ENCODE measurements around the gene CLEC12A. TPM values are rescaled to one million over a fixed set of nuclear protein-coding genes. Genes with fewer than 3 reads are reported as not detected.

CLEC12A gene
- total RNA-seq, 1 experiment from 2014 or later = not detected

DNA sequence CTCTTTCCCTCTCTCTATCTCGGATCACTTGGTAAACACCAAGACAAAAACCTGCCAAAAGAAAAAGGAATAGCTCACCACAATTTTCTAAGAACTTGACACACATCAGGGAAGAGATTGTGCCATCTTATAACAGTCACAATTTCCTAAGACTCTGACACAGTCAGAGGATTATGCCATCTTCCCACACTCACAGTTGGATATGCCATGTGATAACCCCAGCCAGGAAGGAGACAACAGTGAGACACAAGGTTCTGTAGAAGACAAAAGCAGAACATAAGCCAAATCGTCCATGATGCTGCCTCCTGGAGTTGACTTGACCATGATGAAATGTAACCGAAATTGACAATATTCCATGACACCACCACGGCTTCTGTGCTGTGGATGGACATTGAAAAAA lies 56.5 kb downstream of the CLEC12A start:
- no peak overlapping the region for H3K4me3 ChIP-seq (replicated peaks in 1 of 2; ENCODE audit: low read depth in 1 of 2, low read length in 2 of 2)
- no TSS peak for BruUV-seq (replicated peaks)
- no peaks in the 10 kb centered on the region for H3K36me3 ChIP-seq (ENCODE audit: control insufficient read depth in 1 of 2, insufficient read depth in 2 of 2, low read length in 2 of 2)
- no peaks in the 10 kb centered on the region for H3K79me2 ChIP-seq (ENCODE audit: insufficient read depth, low read length)
- ChIA-PET RAD21 (ENCODE audit: low non-redundant PET in 1 of 2, low total read pairs in 2 of 2, uncharacterized antibody in 2 of 2, unreplicated experiment in 2 of 2) (no interaction called here), CTCF (no interaction called here), POLR2A (interaction anchor here (0.7 kb wide), 1 partner anchor 11 kb away, joined by 3 read pairs; no protein-coding TSS in a partner anchor)
- H3K9me3 ChIP-seq (ENCODE audit: control insufficient read depth in 1 of 2, insufficient read depth in 1 of 2, low read depth in 1 of 2, low read length in 2 of 2) = no peaks in the 10 kb centered on the region
- H3K27me3 ChIP-seq (ENCODE audit: insufficient read depth, low read length) = peaks cover 11% of the 10 kb centered on the region
- no peak for DNase-seq (ENCODE audit: low read depth, low spot score)
- no peak overlapping the region for H2AFZ ChIP-seq (ENCODE audit: low read depth, low read length, poor library complexity, severe bottlenecking)
- TF ChIP-seq EGR1 (IDR thresholded peaks at IDR 0.05; ENCODE audit: low read depth) (no peak), CEBPB (IDR thresholded peaks at IDR 0.05; ENCODE audit: low read depth) (no peak), FOSL1 (IDR thresholded peaks at IDR 0.05; ENCODE audit: low read depth) (no peak), EZH2 (IDR thresholded peaks at IDR 0.05) (no peak), SRF (IDR thresholded peaks at IDR 0.05; ENCODE audit: low read depth) (no peak), RAD21 (IDR thresholded peaks at IDR 0.05; ENCODE audit: low read depth) (no peak), ZFX (IDR thresholded peaks at IDR 0.05) (no peak), SP1 (IDR thresholded peaks at IDR 0.05; ENCODE audit: low read depth) (no peak), TCF7L2 (IDR thresholded peaks at IDR 0.05; ENCODE audit: borderline replicate concordance, extremely low read depth, insufficient read depth, insufficient read length) (no peak), POLR2A (IDR thresholded peaks at IDR 0.05; ENCODE audit: borderline replicate concordance, extremely low read depth, insufficient read depth, insufficient read length) (no peak), EZH2phosphoT487 (IDR thresholded peaks at IDR 0.05; ENCODE audit: borderline replicate concordance) (no peak), SIN3A (IDR thresholded peaks at IDR 0.05; ENCODE audit: low read depth) (no peak), POLR2AphosphoS5 (IDR thresholded peaks at IDR 0.05; ENCODE audit: low read depth, low read length) (no peak), ELF1 (IDR thresholded peaks at IDR 0.05; ENCODE audit: borderline replicate concordance, low read depth) (no peak), YY1 (IDR thresholded peaks at IDR 0.05; ENCODE audit: extremely low read depth, insufficient replicate concordance, low read depth, low read length) (no peak)
- TF ChIP-seq, protein P1, sequence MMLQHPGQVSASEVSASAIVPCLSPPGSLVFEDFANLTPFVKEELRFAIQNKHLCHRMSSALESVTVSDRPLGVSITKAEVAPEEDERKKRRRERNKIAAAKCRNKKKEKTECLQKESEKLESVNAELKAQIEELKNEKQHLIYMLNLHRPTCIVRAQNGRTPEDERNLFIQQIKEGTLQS (IDR thresholded peaks at IDR 0.05) = no peak
- TF ChIP-seq, protein P2, sequence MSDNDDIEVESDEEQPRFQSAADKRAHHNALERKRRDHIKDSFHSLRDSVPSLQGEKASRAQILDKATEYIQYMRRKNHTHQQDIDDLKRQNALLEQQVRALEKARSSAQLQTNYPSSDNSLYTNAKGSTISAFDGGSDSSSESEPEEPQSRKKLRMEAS (IDR thresholded peaks at IDR 0.05) = no peak
- TF ChIP-seq, protein P3, sequence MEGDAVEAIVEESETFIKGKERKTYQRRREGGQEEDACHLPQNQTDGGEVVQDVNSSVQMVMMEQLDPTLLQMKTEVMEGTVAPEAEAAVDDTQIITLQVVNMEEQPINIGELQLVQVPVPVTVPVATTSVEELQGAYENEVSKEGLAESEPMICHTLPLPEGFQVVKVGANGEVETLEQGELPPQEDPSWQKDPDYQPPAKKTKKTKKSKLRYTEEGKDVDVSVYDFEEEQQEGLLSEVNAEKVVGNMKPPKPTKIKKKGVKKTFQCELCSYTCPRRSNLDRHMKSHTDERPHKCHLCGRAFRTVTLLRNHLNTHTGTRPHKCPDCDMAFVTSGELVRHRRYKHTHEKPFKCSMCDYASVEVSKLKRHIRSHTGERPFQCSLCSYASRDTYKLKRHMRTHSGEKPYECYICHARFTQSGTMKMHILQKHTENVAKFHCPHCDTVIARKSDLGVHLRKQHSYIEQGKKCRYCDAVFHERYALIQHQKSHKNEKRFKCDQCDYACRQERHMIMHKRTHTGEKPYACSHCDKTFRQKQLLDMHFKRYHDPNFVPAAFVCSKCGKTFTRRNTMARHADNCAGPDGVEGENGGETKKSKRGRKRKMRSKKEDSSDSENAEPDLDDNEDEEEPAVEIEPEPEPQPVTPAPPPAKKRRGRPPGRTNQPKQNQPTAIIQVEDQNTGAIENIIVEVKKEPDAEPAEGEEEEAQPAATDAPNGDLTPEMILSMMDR (IDR thresholded peaks at IDR 0.05 in 2 of 3, conservative IDR thresholded peaks at IDR 0.05 in 1 of 3; ENCODE audit: borderline replicate concordance in 1 of 3, insufficient read depth in 1 of 3, low read depth in 2 of 3, low read length in 2 of 3) = no peak
- TF ChIP-seq, protein P4, sequence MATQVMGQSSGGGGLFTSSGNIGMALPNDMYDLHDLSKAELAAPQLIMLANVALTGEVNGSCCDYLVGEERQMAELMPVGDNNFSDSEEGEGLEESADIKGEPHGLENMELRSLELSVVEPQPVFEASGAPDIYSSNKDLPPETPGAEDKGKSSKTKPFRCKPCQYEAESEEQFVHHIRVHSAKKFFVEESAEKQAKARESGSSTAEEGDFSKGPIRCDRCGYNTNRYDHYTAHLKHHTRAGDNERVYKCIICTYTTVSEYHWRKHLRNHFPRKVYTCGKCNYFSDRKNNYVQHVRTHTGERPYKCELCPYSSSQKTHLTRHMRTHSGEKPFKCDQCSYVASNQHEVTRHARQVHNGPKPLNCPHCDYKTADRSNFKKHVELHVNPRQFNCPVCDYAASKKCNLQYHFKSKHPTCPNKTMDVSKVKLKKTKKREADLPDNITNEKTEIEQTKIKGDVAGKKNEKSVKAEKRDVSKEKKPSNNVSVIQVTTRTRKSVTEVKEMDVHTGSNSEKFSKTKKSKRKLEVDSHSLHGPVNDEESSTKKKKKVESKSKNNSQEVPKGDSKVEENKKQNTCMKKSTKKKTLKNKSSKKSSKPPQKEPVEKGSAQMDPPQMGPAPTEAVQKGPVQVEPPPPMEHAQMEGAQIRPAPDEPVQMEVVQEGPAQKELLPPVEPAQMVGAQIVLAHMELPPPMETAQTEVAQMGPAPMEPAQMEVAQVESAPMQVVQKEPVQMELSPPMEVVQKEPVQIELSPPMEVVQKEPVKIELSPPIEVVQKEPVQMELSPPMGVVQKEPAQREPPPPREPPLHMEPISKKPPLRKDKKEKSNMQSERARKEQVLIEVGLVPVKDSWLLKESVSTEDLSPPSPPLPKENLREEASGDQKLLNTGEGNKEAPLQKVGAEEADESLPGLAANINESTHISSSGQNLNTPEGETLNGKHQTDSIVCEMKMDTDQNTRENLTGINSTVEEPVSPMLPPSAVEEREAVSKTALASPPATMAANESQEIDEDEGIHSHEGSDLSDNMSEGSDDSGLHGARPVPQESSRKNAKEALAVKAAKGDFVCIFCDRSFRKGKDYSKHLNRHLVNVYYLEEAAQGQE (IDR thresholded peaks at IDR 0.05; ENCODE audit: low read depth) = no peak
- no peak for ATAC-seq
- no peak overlapping the region for H3K4me2 ChIP-seq (ENCODE audit: low read length)
- no peak overlapping the region for H3K27ac ChIP-seq (ENCODE audit: low read depth, low read length)
- H3K9ac ChIP-seq (ENCODE audit: low read length) = no peak overlapping the region
- intact Hi-C loops (cut with micrococcal nuclease) = no loop called here
- no peaks in the 10 kb centered on the region for H3K9me2 ChIP-seq (ENCODE audit: insufficient read depth)
- H3K4me1 ChIP-seq (ENCODE audit: control insufficient read depth in 1 of 2, insufficient read depth in 2 of 2, low read length in 2 of 2) = no peaks in the 10 kb centered on the region
- no peaks in the 10 kb centered on the region for H4K20me1 ChIP-seq (ENCODE audit: insufficient read depth)

Measured in HCT116 (cell line).